CD4-positive, alpha-beta T cell treated with Interleukin-15 for 1 hour (primary cell): ENCODE data around the gene PSMA7.

ENCODE experiments used
- DNase-seq: peaks from one replicate; pipeline ENCODE4 v3.0.0-alpha.2; 2020

Gene PSMA7

DNA sequence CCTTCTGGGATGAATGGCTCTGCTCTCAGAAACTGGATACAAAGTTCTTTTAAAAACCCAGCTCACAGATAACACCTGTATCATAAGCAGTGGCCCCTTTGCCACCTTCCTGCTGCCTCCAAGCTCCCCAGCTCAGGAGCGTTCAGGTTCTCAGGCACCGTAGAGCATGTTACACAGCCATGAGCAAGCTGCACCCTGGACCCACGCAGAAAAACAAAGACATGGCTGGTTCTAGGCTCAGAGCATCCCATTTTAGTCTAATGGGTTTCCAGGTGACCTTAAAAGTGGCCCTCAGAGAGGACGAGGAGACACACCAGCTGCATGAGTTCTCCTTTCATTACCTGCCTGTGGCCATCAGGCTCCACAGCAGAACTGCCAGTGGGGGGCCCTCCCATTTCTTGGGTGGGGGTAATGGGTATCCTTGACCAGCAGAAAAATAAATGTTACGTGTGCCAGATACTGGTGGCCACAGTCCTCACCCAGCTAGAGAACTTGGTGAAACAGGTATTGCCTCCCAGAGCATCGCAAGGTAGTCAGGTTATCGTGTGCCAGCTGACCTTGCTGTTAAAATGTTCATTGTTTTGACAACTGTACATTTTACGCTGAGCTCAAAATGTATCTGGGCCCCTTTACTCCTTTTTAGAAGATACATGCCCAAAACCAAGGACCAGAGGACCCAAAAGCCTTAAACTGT lies 7.5 kb downstream of the PSMA7 start:
- no peak for DNase-seq

DNA sequence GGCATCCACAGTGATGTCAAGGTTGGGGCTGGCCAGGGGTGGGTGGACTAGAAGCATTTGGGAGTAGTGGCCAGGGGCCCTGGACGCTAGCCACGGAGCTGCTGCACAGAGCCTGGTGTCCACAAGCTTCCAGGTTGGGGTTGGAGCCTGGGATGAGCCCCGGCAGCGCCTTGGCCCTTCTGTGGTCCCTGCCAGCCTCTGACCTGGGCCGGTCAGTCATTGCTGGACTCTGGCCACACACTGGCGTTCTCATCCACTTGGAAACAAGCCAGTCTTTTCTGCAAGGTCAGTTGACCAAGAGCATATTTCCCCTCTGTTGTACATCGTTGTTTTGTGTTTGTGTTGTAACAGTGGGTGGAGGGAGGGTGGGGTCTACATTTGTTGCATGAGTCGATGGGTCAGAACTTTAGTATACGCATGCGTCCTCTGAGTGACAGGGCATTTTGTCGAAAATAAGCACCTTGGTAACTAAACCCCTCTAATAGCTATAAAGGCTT lies 8.4 kb downstream of the PSMA7 start:
- no peak for DNase-seq

DNA sequence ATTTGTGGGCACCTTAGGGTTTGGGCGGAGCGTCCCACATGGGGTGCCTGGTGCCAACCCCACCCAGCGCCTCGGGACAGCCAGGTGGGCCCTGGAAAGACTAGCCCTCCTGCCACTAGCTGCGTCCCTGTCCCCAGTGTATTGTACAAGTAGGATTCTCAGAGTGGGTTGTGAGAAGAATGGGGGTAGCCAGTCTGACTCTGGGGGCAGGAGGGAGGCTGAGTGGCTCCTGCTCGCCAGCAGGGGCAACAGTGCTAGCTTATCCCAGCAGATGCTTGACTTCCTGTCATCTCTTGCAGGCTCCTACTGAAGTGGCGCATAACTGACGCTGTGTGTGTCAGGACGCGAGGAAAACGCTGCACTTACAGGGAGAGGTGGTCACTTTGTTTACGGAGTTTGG lies 9.3 kb downstream of the PSMA7 start:
- DNase-seq: no peak

DNA sequence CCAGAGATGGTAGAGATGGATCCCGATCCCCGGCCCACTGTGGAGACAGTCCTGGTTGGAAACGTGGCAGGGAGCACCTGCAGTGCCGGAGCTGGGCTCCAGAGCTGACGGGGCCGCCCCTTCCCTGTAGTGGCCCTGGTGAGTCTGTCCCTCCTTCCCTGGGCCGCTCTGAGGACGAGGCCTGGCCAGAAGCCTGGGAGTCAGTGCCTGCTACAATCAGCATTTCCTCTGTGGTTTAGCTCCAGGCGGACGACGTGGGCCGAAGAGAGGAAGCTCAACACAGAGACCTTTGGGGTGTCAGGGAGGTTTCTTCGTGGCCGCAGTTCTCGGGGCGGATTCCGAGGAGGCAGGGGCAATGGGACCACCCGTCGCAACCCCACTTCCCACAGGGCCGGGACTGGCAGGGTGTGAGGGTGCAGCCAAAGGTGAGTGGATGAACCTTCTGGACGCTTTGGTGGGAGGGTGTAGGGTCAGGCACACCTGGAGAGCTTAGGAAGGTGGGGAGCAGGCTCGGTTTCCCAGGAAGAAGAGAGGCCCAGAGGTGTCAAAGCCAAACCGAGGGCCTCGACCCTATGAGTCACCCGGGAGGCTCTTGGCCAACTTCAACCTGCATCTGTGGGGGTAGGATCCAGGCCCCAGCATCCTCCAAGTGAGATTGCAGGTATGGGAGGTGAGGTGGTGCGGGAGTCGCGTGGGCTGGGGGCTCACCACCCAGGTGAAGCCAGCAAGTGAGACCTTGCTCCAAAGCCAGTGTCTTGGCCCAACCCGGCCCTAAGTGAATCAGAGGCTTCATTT lies 9.9 kb downstream of the PSMA7 start:
- no peak for DNase-seq

DNA sequence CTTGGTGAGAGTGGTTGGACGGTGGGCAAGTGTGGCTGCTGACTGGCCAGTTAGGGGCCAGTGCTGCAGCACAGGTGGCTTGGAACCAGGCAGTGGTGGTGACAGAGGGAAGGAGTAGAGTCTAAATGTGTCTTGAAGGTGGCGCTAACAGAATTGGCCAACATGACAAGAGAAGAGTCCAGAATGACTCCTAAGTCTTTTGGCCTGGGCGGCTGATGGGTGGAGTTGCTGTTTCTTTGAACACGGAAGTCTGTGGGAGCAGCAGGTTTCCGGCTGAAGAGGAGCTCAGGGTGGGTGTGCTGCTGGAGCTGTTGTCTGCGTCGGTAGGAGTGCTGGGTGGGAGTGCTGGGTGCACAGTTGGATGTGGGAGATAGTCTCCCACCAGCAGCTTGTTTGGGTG lies 10.8 kb downstream of the PSMA7 start:
- DNase-seq: no peak

DNA sequence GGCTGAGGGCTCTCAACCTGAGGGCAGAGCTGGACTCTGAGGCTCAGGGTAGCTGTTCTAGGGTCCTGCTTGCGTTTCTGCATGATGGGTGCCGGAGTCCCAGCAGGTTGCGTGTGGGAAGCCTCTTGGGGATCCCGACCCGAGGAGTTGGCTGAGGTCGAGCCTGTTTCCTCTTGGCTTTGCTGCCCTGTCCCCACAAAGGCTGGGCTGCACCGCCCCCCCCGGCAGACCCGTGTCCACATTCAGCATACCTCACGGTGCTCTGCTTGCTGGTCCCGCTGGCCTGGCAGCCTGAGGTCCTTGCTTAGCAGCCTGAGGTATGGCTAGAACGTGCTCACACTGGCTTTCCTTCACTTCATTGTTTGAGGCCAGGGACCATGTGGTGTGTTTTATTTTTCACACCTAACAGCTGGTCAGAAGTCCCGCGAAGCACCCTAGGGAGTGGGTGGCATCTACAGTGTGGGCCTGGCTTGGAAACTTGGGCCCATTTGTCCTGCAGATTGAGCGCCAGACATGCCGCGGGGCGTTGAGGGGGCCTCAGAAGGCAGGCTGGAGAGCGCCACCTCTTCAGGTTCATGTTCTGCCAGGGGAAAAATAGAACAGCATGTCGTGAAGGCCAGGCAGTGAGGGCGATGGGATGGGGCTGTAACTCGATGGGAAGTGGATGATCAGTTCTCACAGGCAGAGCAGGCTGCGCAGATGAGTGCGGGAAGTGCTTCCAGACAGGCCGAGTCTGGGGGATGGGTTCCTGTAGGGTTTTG lies 11.5 kb downstream of the PSMA7 start:
- no peak for DNase-seq

DNA sequence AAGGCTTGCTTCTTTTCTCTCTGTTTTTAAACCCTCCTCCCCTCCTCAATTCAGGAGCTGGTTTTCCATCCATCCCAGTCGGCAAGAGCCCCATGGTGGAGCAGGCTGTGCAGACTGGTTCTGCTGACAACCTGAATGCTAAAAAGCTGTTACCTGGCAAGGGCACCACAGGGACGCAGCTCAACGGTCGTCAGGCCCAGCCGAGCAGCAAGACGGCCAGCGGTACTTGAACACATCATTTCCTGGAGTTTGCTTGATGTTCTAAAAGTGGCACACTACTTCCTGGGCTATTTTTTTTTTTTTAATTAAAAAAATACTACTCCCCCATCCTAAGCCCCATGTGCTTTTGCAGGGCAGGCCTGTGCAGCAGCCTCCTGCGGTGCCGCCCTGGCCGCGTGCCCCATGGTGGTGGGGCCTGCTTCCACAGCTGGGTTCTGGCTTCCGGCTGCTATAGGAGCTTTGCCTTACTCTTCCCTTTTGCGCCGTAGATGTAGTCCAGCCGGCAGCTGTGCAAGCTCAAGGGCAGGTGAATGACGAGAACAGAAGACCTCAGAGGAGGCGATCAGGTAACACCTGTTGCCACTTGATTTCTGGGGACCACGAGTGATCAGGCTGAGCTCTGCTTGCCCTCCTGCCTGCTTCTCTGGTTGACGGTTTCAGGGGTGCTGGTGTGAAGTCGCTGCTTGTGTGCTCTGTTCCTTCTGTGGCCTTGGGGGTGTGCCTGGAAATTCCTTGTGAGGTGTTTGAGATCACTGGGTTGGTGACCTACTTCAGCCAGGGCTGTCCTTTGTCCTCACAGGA lies 13.3 kb downstream of the PSMA7 start:
- DNase-seq: no peak

DNA sequence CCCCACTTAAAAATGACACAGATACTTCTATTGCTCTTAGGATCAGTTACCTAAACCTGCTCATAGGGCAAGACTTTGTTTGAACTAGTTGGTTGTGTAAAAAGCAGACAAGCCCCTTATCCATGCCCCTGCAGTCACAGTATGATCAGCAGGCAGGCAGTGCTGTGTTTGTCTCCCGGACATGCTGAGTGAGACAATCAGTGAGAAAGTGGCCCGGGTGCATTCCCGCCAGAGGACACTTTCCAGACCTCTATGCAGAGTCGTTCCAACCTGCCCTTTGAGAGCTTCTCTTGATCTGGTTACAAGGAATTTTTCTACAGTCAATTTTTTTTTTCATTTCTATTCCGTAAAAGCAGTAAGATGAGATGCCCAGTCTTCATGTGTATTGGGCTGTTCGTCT lies 14.7 kb downstream of the PSMA7 start:
- DNase-seq: no peak

DNA sequence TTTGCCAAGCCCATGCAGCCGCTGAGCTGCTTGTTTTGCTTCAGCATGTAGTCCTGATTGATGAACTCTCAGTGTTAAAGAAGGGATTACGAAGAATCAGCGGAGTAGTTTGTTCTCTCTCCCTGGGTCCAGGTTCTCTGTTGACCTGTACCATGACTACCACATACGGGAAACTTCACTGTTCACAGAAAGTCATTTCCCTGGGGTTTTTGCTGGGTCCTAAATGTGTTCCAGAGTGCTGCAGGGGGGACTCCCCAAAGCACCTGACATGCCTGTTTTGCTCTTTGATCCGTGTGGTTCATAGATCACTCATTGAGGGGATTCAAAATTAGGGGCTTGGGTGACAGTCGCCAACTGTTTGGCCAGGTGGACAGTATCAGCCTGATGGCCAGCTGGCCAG lies 15.4 kb downstream of the PSMA7 start:
- no peak for DNase-seq

DNA sequence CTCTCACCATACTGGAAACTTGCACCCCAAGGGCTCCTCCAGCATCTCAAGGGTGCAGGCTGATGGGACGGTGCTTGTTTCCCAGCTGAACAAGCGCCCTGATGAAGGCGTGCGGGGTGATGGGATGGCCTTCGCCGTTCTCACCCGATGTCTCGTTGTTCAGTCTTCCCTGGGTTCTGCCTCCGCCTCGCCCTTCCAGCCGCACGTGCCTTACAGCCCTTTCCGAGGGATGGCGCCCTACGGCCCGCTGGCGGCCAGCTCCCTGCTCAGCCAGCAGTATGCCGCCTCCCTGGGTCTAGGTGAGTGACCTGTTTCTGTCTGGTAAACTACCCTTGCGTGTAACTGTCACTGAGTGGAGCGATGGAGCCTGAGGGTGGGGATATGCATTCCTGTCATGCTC lies 17.1 kb downstream of the PSMA7 start:
- no peak for DNase-seq

DNA sequence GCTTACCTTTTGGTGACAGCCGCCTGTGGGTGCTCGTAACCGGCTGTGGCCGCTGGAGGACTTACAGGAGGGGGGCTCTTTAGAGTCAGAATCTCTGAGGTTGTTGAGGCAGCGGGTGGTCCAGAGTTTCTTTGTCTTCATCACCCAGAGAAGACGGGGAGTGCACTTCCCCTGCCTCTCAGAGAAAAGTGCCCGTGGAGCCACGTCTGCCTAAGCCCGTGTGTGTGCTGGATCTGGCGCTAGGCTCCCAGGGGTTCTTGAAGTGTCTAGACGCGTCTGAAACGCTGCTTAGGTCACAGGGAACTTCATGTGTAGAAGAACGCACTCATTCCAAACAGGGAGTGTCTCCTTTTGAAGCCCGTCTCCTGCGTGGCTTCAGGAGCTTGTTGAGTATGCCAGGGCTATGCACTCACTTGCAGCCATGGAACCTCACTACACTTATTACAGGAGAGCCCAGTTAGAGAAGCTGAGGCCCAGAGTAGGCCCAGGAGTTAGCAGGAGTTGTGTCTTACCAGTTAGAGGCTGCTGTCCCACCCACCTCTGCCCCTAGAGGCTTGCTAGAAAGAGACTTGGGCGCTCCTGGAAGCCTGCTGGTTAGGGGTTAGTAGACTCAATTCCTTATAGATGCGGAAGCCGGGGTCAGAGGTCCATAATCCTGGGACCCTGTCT lies 19.6 kb downstream of the PSMA7 start:
- no peak for DNase-seq

DNA sequence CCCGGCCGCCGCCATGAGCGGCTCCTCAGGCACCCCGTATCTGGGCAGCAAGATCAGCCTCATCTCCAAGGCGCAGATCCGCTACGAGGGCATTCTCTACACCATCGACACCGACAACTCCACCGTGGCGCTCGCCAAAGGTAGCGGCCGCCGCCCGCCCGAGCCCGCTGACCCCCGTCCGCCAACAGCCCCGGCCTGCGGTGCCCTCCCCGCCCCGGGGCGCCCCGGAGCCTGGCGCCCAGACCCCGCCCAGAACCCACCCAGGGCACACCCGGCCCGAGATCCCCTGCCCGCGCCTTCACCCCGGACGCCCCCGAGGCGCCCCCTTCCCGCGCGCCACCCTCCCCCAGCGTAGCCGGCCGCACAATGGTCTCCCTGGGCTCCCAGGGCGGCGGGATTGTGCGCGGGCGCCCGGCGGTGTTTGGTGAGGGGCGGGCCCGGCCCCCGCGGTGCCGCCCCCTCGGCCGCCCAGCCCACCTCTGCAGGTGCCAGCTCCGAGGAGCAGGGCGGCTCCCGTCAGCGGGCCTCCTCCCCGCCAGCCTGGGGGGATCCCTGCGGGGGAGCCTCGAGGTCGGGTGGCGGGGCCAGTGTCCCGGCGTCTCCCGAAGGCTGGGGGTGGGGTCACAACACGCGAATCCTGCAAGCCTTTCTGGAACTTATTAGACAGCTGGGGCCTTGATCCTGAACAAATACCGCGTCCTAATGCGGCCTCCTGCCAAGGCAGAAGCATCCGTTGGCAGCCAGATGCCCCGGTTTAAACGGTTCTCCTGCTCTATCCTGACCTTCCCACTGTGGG lies 20.3 kb downstream of the PSMA7 start:
- DNase-seq: peak; percentile 40

DNA sequence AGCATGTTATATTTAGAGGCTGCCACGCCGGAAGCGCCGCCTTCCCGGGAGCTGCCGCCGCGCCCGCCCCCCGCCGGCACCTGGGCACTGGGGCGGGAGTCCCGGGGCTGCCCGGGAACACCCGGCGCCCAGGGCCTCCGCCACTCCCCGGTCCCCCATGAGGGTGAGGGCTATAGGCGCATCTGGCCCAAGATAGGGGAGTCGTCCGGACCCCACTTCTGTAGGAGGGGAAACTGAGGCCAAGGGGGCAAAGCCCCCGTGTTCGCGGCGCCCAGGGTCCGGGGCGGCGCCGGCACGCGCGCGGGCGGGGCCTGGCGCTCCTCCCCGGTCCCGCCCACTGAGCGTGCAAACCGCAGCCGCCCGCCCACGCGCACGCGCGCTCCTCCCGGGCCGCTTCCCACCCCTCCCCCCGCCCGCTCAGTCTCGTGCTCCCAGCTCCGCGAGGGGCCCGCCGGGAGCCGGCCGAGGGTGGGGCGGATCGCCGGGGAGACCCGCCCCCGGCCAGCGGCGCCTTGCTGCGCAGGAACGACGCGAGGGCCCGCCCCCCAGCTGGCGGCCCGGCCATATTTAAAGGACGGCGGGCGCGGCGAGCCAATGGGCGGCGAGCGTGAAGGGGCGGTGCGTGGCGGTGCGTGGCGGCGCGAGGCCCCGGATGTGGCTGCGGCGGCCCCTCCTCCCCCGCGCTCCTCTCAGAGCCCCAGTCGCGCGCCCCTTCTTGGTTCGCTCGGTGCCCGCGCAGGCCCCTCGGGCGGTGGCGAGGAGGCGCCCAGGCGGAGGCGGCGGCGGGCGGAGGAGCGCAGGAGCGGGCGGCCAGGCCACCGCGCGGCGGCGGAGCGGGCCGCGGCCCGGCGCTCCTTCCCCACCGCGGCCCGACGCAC lies 21.2 kb downstream of the PSMA7 start, which contains the start of gene LSM14B:
Gene LSM14B, plus strand, starts transcription at position 700 of the 878 bp plus-strand sequence. CDS start 192 bp downstream, outside the sequence.
- DNase-seq: peak; percentile 98

DNA sequence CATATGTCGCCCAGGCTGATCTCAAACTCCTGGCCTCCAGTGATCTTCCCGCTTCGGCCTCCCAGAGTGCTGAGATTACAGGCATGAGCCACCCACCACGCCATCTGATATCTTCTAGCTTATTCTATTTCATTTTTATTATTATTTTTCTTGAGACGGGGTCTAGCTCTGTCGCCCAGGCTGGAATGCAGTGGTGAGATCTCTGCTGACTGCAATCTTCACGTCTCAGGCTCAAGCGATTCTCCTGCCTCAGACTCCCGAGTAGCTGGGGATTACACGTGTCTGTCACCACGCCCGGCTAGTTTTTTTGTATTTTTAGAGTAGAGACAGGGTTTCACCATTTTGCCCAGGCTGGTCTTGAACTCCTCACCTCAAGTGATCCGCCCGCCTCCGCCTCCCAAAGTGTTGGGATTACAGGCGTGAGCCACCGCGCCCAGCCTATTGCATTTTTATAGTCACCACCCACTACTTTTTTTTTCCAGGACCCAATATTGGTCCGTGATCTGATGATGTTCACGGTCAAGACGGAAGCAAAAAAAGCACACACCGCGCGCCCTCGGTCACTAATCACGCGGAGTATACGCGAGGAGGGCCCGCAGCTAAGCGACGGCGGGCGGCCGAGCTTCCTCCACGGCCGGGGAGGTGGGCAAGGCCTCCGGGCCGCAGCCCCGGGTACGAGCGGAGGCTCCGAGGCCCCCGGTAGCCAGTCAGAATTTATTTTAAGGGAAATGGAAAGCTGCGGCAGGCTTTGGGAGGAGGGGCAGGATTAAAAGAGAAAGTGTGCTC lies 22.0 kb downstream of the PSMA7 start:
- no peak for DNase-seq

DNA sequence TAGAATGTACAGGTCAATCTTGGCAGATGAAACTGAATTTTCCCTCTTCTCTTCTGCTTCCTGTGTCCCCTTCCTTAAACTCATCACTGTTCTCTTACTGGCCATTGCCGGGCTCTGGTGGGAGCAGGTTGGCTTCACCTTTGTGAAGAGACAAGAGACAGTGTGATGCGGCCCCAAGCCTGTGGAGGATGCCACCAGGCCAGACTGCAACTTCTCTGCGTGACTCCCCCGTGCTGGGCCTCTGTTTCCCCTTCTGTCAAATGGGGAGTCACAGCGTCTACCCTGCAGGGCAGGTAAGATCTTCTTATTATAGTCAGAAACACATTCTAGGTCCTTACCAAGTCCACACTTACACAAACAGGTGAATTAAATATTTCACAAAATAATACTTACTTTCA lies 22.8 kb downstream of the PSMA7 start:
- no peak for DNase-seq

DNA sequence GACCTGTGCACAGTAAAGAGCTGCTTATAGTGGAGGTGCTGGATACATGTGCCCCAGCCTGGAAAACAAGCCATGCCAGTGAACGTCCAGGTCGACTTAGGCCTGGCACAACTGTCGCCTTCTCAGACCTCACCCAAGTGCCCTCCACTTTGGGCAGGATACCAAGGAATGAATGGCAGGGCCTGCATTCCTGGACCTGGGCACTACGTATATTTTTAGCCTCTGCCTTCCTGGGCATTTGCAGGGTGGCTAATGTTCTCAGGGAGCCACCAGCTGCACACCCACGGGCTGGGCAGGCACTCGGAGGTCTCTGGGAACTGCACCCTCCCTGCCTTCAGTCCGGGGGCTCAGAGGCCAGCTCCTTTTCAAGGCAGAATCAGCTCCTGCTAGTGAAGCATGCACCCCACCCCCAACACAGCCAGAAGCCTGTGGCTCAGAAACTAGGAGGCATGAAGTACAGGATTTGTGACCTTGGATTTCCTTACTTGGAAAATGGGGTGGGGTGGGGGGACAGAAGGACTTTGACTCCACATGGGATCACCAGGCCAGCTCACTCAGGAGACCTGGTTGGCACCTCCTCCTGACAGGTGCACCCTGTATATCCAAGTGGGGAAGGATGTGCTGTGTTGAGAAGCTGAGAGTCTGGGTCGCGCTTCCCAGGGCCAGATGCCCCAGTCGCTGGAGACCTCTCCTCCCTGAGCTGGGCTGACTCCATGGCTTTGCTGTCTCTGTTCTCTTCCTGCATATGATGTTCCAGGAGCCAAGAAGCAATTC lies 23.4 kb downstream of the PSMA7 start:
- DNase-seq: no peak

DNA sequence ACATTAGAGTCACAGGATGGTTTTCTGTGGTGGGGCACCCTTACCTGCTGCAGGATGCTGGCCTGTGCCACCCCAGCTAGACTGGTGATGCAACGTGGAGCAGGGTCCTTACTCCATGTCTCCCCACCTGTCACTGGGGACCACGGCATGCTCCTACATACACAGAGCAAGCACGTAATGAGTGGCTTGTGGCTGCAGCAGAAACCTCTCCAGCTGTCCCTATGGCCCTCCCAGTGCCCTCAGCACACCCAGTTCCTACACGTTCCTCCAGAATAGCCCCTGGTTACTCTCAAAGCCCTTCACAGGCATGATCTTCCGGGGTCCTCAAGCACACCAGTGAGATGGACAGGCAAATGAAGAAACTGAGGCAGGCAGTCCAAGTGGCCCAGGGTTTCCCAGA lies 24.1 kb downstream of the PSMA7 start:
- DNase-seq: no peak
